ENCODE data around the gene GRIA2.

GRCh38 chr4:157223456-157223855, 2.9 kb downstream of the GRIA2 start:
- TF ChIP-seq FOXP2 (optimal IDR thresholded peaks at IDR 0.05; ENCODE audit: borderline replicate concordance, extremely low read depth, extremely low read length, insufficient read depth) (no peak), SIN3A (IDR thresholded peaks at IDR 0.05; ENCODE audit: borderline replicate concordance, insufficient read depth, low read length) (no peak), REST (IDR thresholded peaks at IDR 0.05; ENCODE audit: insufficient read depth in 1 of 2, low read depth in 2 of 2, low read length in 2 of 2) (no peak), POLR2AphosphoS5 (IDR thresholded peaks at IDR 0.05; ENCODE audit: low read depth, low read length) (no peak), TAF1 (IDR thresholded peaks at IDR 0.05; ENCODE audit: borderline replicate concordance, insufficient read depth, low read length) (no peak)

All from PFSK-1 (cell line).